Measurements from ENCODE around the gene CLEC11A.
A peak's percentile ranks its signal among the peaks of the same experiment; 100 is the strongest.

The CLEC11A gene

GRCh38 chr19:50723069-50723468 lies at the start of gene CLEC11A:
Gene CLEC11A, plus strand, starts transcription at chr19:50723364. Its CDS starts 162 bp downstream, at chr19:50723526.
- DNase-seq (ENCODE audit: low read depth in 2 of 2), result peak; percentile 59 to 67

DNA sequence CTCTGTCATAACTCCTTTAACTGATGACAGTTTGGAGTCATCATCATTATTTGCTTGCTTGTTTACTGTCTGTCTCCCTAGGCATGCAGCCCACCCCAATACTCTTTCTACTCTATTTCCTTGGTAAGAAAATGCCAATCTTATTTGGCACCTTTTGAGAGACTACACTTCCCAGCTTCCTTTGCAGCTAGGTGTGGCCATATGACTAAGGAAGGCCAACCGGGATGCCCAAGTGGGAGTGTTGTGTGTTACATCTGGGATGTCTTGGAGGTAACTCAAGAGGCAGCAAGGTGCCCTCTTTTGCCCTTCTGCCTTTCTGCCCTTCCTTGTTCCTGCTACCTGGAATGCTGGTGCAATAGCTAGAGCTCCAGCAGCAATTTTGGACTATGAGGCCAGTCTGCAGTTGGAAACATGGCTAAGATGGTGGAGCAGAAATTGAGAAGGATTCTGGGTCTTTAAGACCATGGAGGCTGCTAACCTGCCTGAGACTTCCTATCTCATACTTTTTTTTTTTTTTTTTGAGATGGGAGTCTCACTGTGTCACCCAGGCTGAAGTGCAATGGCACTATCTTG lies 46.5 kb upstream of the CLEC11A start:
- DNase-seq (ENCODE audit: low read depth in 2 of 2), result no peak

DNA sequence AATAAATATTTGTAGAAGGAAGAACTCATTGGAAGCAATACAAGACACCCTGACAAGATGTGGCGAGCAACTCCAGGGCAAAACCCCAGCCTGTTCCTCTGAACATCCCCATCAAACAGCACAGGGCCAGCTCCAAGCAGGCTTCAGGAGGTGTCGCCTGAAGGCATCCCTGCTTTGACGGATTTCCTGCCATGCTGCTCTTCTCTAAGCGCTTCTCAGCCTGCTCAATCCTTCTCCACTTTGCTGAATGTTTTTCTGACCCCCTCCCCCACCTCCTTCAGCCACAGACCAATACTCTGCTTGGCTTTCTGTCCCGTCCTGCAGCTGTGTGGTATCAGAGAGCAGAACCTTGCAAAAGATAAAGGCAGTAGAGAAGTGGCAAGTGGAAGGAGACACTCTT lies 45.5 kb upstream of the CLEC11A start:
- no peak for DNase-seq (ENCODE audit: low read depth in 2 of 2)

- DNase-seq (ENCODE audit: low read depth in 2 of 2), result no peak
These were observed 44.8 kb upstream of the CLEC11A start for GRCh38 chr19:50678323-50678722.

DNA sequence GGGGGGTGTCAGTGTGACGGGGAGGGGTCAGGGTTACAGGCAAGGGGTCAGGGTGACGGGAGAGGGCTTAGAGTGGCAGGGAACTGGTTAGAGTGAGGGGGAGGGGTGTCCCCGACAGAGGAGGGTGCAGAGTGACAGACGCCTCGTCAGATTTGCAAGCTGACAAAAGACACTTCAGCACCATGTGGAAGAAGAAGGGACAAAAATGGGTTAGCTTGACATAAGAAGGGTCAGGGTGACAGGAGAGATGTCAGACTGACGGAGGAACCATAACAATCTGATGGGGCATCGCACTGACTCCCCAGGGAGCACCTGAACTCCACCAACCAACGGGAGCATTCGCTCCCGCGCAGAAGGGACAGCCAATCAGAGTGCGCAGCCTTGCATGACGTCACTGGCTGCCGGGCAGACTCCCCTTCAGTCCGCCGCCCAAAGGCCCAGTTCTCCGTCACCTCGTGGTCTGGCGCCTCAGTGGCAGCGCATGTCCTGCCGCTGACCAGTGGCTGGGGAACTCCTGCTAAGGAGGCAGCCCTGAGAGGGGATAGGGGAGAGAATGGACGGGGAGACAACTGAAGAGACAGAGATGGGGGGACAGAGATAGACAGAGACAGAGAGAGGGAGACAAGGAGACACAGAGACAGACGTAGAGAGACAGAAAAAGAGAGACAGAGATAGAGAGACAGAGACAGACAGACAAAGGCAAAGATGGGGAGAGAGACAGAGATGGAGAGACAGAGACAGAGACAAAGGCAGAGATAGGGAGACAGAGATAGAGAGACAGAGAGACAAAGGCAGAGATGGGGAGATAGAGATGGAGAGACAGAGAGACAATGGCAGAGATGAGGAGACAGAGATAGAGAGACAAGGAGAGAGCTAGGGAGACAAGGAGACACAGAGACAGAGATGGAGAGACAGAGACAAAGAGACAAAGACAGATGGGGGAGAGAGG lies 43.7 kb upstream of the CLEC11A start:
- peak in 1 of 2 experiments; percentile 27 for DNase-seq (ENCODE audit: low read depth in 2 of 2)

DNA sequence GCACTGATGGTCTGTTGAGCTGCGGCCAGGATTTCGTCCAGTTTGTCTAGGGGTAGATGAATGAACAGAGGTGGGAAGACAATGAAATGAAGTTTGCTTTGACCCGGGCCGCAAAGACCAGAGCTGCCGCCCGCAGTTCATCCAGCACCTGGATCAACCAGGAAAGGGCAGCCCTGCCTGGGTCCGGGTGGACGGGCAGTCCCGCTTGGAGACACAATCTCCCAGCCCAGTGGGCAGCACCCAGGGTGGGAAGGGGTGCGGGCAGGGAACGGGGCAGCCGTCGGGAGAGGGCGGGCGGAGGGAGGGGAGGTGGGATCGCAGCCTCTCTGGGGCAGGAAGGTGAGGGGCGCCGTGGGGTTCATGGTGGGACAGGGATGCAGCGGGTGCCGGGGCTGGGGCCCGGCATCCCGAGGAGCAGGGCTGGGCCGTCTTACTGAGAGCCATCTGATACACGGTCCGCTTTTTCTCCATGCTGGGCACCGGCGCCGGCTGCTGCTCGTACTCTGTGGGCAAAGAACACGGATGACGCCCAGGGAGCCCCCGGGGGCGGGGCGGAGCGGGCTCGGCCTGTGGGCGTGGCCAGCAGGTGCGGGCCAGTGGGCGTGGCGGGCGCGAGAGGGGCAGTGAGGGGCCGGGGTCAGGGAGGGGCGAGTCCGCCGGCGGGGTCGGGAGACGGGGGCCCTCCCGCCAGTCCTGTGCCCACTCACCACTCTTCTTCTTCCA lies 36.7 kb upstream of the CLEC11A start:
- no peak for DNase-seq (ENCODE audit: low read depth in 2 of 2)

GRCh38 chr19:50688766-50689165 lies 34.4 kb upstream of the CLEC11A start:
- DNase-seq (ENCODE audit: low read depth in 2 of 2), result no peak

DNA sequence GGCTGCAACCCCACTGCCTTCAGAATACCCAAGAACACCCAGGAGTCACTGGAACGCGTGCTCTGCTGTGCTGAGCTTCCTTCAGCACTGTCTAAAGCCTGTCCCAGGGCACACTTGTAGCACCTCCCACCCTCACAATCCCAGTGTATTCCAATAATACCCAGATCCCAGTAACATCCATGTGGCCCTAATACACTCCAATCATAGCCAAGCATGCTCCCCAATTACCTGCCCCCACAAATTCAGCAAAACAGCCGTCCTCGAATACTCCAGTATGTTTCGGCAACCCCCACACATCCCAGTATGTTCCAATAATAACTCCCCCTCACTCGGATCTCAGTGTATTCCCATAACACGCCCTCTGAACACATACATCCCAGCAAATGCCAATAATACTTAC lies 32.7 kb upstream of the CLEC11A start:
- DNase-seq (ENCODE audit: low read depth in 2 of 2), result no peak

- no peak for DNase-seq (ENCODE audit: low read depth in 2 of 2)
These were observed 29.8 kb upstream of the CLEC11A start for GRCh38 chr19:50693064-50693975.

DNA sequence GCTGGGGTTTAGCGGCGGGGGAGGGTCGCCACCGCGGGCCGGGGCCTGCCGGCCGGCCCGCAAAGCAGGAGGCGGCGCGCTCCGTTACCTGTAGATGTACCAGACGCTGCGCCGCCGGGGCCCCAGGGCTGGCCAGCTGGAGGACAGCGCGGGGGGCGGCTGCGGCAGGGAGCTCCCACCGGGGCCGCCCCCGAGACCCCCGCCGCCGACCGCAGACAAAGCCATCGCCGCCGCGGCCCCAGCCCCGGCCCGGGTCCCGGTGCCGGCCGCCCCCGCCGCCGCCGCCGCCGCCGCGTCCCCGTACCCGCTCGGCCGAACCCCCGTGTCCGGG lies 28.4 kb upstream of the CLEC11A start:
- no peak for DNase-seq (ENCODE audit: low read depth in 2 of 2)

DNA sequence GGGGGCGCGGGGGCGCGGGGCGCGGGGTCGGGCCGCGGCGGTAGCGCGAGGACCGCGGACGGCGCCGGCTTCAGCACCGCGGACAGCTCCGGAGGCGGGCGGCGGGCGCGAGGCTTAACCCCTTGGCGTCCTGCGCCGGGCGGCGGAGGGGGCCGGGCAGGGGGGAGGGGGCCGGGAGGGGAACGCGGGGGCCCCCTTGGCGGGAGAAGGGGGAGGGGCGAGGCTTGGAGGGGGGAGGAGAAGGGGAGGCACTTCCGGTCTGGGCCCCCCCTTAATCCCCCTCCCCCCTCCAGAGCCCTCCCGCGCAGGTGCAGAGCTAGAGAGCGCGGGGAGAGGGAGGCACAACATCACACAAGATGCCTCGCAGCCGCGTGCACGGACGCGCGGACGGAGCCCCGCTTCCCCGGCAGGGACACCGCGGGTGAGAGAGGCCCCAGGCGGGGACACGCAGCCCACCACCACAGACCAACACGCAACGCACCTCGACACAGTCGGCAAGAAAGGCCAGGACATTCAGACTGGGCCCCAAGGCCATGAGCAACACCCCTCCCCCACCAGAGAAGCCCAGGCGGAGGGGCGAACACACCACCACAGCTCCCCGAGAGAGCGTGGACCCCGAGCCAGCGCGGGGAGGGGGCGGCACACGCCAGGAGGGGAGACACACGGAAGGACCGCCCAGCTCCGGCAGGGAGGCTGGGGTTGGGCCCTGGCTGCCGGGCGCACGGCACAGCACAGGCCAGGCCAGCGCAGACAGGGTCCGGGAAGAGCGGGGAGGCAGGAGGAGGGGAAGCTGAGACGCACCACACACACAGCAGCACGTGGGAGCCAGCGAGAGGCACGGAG lies 27.7 kb upstream of the CLEC11A start:
- no peak for DNase-seq (ENCODE audit: low read depth in 2 of 2)

DNA sequence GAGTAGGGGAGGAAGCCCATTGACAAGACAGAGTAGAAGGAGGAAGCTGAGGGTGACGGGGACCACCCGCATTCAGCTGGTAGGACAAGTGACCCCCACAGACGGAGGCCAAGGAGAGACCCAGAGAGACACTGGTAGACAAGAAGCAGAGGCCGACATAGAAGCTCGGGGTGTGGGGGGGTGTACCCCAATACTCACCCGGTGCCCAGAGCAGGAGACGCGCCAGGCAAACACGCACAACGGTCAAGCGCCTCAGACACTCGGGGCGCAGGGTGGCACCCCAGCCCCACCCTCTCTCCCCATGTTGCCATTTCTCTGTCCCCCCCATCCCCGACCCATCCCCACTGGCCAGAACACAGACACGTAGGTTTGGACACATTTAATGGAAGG lies 27.1 kb upstream of the CLEC11A start:
- no peak for DNase-seq (ENCODE audit: low read depth in 2 of 2)

GRCh38 chr19:50697414-50698124 lies 25.6 kb upstream of the CLEC11A start:
- DNase-seq (ENCODE audit: low read depth in 2 of 2), result no peak

DNA sequence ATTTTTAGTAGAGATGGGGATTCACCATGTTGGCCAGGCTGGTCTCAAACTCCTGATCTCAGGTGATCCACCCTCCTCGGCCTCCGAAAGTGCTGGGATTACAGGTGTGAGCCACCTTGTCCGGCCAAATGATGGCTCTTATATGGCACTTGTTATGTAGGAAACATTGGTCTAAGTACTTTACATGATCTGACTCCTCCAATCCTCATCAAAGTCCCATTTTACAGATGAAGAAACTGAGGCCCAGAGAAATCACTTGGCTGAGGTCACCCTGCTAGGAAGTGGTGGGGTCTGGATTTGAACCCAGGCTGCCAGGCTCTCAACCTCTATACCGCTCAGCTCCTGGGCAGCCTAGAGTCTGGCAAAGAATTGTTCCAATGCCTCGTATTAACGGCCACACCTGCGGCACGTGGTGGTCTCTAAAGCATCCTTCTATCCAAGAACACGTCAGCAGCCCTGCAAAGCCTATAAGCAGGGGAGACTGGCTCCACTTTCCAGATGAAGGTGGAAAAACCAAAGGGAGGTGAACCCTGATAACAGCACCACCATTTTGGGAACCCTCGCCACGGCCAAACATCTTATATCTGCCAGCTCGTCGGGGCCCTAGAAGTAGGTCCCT lies 21.7 kb upstream of the CLEC11A start:
- DNase-seq (ENCODE audit: low read depth in 2 of 2), result no peak

GRCh38 chr19:50702158-50702870 lies 20.9 kb upstream of the CLEC11A start:
- no peak for DNase-seq (ENCODE audit: low read depth in 2 of 2)

GRCh38 chr19:50702871-50703829 lies 20.0 kb upstream of the CLEC11A start:
- DNase-seq (ENCODE audit: low read depth in 2 of 2), result no peak

DNA sequence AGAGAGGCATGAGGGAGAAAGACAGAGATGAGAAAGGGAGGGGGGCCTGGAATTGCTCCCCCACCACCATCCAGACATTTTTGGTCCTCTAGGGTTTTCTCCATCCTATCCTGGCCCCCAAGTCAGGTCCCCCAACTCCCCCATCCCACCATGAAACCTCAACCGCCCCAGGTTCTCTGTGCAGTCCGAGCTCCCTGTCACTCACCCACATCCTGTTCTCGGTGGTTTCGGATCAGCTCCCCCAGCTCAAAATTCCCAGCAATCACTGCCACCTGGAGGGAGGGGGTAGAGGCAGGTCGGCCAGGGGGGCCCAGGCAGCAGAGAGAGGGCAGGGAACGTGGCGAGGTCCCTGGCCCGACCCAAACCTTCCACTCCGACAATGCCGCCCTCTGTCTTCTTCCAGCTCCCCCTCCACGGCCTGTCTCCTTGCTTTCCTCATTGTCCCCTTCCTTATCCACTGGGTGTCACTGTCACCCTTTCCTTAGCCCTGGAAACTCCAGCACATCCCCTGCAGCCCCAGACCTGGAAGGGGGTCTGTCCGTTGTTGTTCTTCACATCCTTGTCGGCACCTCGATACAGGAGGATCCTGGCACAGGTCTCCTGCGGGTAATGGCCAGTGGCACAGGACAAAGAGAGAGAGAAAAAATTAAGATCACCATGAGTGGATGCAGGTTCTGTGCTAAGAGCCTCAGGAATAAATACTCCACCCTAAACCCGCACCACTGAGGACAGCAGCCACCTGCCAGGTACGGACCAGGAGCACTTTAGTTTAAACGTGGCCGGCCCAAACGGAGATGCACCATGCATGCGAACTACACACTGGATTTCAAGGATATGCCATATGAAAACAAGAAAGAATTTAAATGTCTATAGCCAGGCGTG lies 19.0 kb upstream of the CLEC11A start:
- DNase-seq (ENCODE audit: low read depth in 2 of 2), result no peak

Measured in fibroblast of skin of left quadriceps (primary cell).